GM12891 (cell line): Measurements from ENCODE around the gene MEIS1.

Experiments
- POLR2A ChIP-seq: IDR thresholded peaks from 2 replicates; pipeline ENCODE4 v1.6.1; 2011; ENCODE audit warnings: low read depth, low read length, control low read depth
- POU2F2 ChIP-seq: IDR thresholded peaks from 2 replicates; pipeline ENCODE4 v1.6.1; 2011; ENCODE audit warnings: low read depth, mild to moderate bottlenecking, control low read depth, low read length, moderate library complexity
- TAF1 ChIP-seq: IDR thresholded peaks from 2 replicates; pipeline ENCODE4 v1.6.1; 2011; ENCODE audit warnings: low read depth, low read length, control low read depth

DNA sequence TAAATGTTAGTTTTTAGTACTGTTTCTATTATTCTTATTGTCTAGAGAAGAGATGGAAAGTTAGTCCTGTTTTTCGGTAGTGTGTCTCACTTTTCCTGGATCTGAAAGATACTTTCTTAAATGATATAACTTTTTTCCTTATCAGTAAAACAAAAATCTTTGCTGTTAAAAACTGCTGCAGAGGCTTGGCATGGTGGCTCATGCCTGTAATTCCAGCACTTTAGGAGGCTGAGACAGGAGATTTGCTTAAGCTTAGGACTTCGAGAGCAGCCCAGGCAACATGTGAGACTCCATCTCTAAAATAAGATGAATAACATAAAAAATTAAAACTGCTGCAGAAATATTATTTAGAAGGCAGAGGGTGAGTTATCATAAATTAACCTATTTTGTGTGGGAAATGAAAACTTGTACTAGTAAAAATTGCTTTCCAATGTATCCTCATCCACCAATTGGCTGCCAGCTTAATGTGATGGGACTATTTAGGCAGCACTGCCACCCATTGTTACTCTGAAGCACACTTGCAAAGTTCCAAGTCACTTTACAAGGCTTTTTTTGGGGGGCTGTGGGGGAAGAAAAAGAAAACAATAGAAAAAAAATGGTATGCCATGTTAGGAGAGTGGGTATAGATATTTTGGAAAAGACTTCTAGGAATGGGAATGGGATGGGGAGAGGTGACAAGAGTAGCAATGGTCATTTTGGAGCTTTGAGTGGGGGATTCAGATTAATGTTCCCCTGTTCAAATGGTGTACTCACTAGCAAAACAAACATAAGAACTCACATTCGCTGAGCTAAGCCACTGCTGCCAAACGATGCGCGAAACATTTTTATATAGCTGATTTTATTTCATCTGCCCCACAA is 62.7 kb downstream of the MEIS1 start:
- TF ChIP-seq TAF1 (no peak), POU2F2 (no peak), POLR2A (no peak)
